NCI-H2227 (cell line): ENCODE results near the gene LSM5.
"Not testable (repeated sequence)": the region's sequence is repeated elsewhere in the genome, so short reads cannot be mapped to it uniquely, and the experiment has no call there.

Experiments used
- DNase-seq: peaks from one replicate; lab custom pipeline; 2025; ENCODE audit not compliant: unreplicated experiment; lab: John Stamatoyannopoulos, UW

LSM5 gene

DNA sequence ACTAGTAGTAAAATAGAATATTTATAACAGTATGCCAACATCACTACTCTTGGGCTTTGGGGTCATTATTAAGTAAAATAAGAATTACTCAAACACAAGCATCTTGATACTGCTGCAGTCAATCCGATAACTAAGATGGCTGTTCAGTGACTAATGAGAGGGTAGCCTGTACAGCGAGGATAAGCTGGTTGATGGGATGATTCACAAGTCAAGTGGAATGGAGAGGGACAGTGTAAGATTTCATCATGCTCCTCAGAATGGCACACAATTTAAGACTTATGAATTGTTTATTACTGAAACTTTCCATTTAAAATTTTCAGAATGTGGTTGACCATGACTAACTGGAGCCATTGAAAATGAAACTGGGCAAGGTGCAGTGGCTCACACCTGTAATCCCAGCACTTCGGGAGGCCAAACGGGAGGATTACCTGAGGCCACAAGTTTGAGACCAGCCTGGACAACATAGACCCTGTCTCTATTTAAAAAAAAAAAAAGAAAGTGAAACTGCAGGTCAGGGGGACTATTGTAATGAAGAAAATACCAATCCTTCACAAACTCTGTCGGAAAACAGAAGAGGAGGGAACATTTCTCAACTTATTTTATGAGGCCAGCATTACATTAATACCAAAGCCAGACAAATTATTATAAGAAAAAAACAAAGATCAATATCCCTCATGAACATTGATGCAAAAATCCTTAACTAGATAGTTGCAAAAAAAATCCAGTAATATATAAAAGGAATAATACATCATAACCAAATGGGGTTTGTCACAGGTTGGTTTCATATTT, 16.3 kb upstream of the LSM5 start:
- DNase-seq, result peak; percentile 16

DNA sequence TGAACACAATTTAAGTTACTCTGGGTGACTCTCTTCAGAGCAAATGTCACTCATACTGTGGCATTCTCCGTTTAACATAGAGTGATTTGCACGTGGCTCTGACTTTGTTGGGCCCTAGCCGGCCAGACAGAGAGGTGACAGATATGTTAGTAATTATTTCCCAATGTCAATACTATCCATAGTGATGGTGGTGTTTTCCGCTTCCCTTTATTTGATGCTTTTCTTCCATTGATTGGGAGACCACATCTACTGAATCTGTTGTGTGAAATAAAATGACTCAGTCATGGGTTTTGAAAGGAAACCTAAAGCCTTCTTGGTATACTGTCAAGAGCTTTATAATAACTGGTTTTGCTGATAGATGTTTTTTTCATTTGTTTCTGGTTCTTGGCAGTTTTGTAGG, 12.5 kb upstream of the LSM5 start:
- no peak for DNase-seq

DNA sequence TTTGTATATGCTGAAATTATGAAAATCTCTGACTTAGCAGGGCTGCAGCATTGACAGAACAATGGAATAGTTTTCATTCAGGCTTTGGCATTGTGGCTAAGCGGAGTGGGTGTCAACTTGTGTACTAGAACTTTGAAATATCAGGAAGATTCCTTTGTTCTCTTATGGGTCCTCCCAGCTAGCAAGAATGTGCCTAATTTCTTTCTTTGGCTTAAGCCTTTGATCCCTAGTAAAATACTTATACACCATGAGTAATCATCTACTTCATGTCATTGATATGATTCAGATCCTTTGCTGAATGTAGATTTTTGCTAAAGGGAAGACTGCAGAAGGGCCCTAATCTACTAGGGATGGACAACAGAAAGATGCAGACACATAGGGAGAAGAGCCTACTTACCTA, 11.3 kb upstream of the LSM5 start:
- no peak for DNase-seq

DNA sequence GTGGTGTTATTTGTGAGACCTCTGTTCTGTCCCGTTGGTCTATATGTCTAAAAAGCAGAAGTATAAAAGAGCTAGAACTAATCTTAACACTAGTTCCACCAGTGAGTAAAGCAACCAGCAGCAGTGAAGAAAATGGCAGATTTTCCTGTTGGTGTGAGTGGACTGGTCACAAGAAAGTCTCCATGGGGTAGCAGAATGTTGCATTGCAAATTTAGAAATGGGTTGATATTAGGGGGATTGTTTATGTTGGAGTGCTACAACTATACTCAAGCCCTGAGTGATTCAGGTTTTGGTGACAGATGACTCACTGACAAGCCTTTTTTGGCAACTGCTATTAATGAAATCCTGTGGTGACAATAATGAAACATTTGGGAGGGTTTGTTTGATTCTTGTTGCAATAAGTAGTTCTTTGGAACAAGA, 10.8 kb upstream of the LSM5 start:
- DNase-seq, result no peak

DNA sequence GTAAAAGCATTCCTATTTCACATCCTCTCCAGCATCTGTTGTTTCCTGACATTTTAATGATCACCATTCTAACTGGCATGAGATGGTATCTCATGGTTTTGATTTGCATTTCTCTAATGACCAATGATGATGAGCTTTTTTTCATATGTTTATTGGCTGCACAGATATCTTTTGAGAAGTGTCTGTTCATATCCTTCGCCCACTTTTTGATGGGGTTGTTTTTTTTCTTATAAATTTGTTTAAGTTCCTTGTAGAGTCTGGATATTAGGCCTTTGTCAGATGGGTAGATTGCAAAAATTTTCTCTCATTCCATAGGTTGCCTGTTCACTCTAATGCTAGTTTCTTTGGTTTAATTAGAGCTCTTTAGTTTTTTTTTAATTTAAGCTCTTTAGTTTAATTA, 10.0 kb upstream of the LSM5 start:
- DNase-seq, result not testable (repeated sequence)

DNA sequence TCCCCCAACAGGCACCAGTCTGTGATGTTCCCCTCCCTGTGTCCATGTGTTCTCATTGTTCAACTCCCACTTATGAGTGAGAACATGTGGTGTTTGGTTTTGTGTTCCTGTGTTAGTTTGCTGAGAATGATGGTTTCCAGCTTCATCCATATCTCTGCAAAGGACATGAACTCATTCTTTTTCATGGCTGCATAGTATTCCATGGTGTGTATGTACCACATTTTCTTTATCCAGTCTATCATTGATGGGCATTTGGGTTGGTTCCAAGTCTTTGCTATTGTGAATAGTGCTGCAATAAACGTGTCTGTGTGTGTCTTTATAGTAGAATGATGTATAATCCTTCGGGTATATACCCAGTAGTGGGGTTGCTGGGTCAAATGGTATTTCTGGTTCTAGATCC, 9.6 kb upstream of the LSM5 start:
- not testable (repeated sequence) for DNase-seq

DNA sequence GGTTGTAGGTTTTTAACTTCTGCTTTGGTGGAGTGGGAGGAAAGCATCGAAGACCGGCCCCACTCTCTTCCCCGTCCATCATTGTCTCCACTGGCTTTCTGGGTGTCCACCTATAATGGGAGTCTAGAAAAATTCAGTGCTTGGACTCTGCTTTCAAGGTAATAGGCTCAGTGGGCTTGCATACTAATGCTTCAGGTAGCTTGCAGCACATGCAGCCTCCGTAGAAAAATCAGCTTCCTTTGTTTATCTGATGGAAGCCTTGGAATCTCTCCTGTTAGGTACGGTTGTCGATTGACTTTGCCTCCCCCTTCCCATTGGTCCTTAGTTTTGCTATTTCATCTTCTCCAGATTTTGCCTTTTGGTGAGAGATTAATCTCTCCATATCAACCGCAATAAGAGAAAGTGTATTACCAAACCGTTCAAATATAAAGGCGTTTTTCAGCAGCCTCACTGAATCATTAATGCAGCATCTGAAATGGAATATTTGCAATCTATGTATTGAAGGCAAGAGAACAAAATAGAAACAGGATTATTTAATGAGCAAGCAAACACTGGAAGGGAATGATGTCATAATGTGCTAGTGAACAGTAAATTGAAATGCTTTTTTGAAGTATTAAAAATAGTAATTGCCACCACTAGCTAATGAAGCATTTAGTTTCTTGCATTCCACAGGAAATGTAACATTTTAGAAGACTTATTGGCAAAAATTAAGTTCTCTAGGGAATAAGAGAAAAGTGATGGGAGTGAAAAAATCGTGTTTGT, 6.1 kb upstream of the LSM5 start:
- DNase-seq, result no peak

DNA sequence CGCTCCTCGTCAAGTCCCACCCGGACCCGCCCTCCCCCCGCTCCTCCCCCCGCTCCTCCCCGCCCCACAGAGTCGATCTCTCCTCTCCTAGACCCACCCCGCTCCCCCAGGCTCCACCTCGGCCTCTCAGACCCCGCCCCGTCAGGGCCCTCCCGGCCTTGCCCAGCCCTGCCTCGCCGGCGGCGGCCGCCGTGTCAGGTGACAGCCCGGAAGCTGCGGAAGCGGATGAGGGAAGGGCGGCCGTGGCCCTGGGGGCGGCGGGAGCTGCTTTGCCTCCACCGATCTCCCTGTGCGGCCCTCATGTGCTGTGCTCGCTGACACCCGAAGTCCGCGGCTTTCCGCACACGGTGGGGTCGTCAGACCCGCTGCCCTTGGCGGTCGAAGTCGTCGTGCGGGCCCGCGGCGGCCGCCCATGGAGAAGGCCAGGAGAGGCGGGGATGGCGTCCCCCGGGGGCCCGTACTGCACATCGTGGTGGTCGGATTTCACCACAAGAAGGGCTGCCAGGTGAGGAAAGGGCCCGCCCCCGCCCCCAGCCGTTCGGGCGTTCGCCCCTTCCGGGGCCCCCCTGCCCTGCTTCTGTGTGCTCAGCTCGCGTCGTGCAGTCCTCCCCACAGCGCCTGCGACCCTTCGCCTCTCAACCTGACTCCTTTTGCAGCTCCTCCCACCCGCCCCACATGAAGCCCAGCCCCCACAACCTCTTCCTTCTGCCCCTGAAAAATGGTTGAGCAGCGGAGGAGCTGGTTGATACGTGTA, 5.3 kb upstream of the LSM5 start, which contains the start of gene AVL9:
TSS of gene AVL9 (plus strand) at position 192 of the 754 bp plus-strand sequence. CDS start at position 413, 221 bp downstream.
- DNase-seq, result peak; percentile 95

DNA sequence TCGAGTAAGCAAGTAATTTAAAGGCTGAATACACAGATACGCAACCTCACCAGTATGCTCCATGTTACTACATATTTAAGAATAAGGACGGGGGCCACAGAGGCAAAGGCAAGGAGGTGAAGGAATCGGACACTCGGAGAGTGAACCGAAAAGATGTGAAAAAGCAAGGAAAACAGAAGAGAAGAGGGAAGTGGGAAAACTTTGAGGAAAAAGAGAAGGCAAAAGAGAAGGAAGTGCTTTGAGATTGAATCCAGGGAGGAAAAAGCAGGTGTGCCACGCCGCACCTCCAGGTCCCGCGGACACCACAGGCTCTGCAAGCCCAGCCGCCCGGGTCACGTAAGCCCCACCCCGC, 4.7 kb upstream of the LSM5 start:
- no peak for DNase-seq

DNA sequence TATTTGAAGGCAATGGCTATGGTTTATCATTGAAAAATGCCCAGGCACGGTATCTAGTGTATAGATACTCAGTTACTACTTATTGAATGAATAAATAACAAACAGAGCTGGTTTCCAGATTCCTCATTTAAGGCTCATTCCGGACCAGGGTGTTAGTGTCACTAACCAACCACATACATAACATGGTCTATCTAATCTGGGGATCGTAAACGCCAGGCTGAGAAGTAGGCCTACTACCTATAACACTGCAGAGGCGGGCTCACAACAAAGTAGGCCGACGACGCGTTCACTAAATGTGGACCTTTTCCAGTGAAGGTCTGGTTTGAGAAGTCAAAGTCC, 423 bp downstream of the LSM5 start:
- no peak for DNase-seq

DNA sequence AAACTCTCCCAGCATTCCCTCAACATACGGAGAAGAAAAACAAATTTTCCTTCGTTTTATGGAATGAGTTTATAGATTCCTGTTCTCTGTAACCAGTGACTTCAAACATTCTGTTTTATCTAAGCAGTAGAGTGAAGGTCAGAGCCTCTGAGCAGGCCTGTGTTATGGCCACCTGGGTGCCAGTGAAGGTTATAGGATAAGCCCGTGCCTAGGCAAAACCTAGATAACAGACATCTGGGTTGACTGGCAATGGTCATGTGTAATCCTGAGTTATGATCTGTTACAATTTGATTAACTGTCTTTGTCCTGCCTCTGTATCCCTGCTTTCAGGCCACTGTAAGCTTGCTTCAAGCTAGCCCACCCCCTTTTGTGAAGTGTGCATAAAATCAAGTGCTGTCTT, 8.3 kb downstream of the LSM5 start:
- no peak for DNase-seq

DNA sequence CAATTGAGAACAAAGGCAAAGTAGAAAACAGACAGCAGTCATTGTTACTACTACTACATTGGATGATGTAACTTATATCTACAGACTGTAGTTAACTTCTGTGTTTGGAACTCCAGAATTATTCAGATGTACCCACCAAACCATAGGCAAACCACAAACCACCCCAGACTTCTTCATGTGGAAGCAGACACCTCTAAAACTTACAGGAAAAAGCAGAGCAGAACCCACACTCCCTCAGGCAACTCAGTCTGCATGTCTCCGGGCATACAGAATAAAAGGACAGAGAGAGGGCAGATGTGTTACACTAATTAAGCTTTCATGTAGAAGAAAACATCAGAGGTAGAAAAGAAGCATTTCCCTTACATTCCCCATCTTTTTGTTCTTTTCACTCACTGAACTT, 9.0 kb downstream of the LSM5 start:
- DNase-seq, result no peak

DNA sequence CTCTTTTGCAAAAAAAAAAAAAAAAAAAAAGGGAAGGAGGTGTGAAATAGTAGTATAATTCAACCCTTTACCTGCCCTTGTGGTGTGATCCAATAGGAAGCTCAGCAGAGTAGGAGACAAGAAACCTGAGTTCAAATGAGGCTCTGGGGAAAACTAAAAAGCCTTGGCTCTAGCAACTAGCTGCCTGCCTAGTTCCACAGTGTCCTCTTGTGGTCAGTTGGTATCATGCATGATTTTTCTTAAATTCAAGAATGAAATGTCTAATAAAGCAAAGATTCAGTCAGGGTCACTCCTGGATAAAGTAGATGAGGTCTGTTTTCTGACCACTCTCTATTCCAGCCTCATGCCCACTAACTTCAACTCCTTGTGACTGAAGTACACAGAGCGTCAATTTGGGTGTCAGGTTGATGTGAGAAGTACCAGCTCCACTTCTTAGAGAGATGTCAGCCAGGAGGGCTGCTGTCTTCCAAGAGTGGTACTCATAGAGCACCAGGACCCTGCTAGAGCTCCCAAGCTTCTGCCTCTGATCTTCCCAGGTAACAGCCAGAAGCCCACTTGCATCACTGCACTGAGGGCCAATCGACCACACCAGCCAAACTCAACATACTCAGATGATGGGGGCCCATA, 10.5 kb downstream of the LSM5 start:
- DNase-seq, result peak; percentile 41

DNA sequence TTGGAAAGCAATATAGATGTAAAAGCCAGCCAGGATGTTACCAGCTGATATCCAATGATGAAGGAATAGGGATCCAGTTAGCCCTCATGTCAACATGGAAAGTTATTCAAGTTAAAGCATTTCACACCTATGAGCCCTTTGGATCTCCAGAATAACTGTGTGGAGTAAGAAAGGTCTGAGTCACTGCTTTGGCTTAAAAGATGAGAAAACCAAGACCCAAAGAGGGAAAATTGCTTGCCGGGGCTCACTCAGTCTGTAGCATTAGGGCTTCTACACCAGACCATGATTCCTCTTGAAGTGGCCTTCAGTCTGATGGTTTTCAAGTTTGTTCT, 12.6 kb downstream of the LSM5 start:
- DNase-seq, result no peak

DNA sequence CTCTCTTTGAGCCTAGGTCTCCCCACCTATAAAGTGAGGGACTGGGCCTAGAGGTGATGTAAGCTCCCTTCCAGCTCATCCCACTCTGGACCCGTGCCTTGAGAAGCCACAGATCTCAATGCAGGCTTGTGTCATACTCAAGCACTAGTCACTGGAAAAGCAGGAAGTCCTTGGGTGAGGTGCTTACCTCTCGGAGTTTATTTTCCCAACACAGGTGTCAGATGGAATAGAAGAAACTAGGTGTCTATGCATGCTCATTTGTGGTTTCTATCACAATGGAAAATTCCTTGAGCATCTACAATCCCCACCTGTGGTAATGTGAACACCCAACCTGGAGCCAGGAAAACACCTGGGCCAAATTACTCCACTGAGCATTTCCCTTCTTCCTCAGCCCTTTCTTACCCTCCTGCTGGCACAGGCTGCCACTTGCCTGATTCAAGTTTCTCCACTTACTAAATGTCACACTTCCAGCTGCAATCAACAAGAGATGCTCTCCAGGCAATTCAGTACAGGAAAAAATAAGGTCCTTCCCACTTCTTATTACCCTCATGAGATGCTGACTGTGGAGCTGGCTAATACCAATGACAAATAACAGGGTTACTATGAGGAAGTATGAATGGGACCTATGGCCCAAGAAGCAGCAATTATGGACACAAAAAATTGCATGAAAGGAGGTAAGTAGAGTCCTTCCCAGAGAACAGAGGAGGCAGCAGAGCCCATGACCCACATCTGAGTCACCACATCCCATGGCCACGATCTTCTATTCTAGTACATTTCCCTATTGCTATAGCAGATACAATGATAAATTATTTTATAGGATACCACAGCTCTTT, 13.1 kb downstream of the LSM5 start:
- no peak for DNase-seq

DNA sequence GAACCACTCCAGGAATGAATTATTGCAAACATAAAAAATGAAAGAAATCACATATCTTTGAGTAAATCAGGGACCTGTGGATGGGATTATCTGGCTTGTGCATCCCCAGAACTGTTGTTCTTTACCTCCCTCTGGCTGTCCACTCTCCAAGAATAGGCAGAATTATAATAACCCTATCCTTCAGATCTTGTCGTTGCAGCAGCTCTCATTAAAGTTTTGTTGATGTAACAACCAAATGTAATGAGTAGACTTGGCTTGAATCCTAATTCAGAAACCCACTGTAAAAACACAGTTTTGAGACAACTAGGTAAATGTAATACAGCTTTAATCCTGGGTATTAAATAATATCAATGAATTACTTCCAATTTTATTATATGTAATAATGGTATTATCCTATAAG, 16.2 kb downstream of the LSM5 start:
- DNase-seq, result no peak

DNA sequence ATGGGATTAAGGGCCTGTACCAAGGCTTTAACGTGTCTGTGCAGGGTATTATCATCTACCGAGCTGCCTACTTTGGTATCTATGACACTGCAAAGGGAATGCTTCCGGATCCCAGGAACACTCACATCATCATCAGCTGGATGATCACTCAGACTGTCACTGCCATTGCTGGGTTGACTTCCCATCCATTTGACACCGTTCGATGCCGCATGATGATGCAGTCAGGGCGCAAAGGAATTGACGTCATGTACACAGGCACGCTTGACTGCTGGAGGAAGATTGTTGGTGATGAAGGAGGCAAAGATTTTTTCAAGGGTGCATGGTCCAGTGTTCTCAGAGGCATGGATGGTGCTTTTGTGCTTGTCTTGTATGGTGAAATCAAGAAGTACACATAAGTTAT, 18.2 kb downstream of the LSM5 start:
- no peak for DNase-seq

DNA sequence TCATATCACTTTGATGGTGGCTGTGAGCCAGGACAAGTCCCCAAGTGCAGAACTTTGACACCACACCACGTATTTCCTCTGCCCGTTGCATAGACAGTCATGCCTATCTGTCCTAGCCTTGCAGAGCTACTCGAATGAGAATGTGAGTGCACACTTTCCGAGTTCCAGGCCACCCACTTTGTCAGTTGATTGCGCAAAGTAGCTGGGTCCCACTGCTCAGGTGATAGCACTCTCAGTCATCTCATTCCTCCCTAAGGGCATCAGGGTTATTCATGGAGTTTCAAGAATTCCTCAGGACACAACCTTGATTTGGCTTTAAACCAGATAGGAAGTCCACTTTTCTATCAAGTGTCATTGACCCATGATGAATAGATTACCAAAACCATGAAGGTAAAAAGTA, 19.3 kb downstream of the LSM5 start:
- no peak for DNase-seq

DNA sequence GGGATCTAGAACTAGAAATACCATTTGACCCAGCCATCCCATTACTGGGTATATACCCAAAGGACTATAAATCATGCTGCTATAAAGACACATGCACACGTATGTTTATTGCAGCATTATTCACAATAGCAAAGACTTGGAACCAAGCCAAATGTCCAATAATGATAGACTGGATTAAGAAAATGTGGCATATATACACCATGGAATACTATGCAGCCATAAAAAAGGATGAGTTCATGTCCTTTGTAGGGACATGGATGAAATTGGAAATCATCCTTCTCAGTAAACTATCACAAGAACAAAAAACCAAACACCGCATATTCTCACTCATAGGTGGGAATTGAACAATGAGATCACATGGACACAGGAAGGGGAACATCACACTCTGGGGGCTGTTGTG, 20.2 kb downstream of the LSM5 start:
- not testable (repeated sequence) for DNase-seq

DNA sequence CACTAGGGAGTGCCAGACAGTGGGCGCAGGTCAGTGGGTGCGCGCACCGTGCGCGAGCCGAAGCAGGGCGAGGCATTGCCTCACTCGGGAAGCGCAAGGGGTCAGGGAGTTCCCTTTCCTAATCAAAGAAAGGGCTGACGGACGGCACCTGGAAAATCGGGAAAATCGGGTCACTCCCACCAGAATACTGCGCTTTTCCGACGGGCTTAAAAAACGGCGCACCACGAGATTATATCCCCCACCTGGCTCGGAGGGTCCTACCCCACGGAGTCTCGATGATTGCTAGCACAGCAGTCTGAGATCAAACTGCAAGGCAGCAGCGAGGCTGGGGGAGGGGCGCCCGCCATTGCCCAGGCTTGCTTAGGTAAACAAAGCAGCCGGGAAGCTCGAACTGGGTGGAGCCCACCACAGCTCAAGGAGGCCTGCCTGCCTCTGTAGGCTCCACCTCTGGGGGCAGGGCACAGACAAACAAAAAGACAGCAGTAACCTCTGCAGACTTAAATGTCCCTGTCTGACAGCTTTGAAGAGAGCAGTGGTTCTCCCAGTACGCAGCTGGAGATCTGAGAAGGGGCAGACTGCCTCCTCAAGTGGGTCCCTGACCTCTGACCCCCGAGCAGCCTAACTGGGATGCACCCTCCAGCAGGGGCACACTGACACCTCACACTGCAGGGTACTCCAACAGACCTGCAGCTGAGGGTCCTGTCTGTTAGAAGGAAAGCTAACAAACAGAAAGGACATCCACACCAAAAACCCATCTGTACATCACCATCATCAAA, 25.4 kb downstream of the LSM5 start:
- not testable (repeated sequence) for DNase-seq
